B cell (primary cell): ENCODE results near the gene RNF207. TPM values are rescaled to one million over a fixed set of nuclear protein-coding genes. Genes with fewer than 3 reads are reported as not detected.

Experiments
- ATAC-seq: fragments of 200-7000 bp; cut with Tn5 transposase; one replicate; pipeline ENCODE4 v1.10.0; 2021; ENCODE audit warnings: low read depth, mild to moderate bottlenecking, moderate number of reproducible peaks, moderate library complexity
- CTCF ChIA-PET: fragments of 350-600 bp; sonication (Branson Sonifier 250); formaldehyde crosslinking; loops from one replicate; lab custom pipeline; 2021; ENCODE audit warnings: antibody characterized with exemption, inconsistent platforms; lab: Charles Lee
- POLR2A ChIA-PET: fragments of 350-600 bp; sonication (Branson Sonifier 250); formaldehyde crosslinking; loops from one replicate; lab custom pipeline; 2021; ENCODE audit warnings: antibody characterized with exemption; lab: Charles Lee
- DNase-seq: peaks from one replicate; pipeline ENCODE4 v3.0.0; 2013
- H2AFZ ChIP-seq: 2 replicates; pipeline ENCODE4 v1.6.1; 2012; ENCODE audit warnings: mild to moderate bottlenecking, low read depth, low read length; ENCODE audit not compliant: insufficient read depth, poor library complexity, severe bottlenecking
- H3K27ac ChIP-seq, 2 donors: 1 replicate in 1 of 2; 2 replicates in 1 of 2; pipeline ENCODE4 v1.5.1; 2012 to 2013; ENCODE audit warnings: low read length in 2 of 2, mild to moderate bottlenecking in 2 of 2, moderate library complexity in 1 of 2
- H3K27me3 ChIP-seq, 4 experiments: fragments of 200-600 bp in 1 of 4; sonication (generic) in 1 of 4; replicated peaks in 1 of 4; 1 replicate in 2 of 4; 2 replicates in 2 of 4; pipeline versions ENCODE4 v1.6.1 to v1.7.0; 2013 to 2016; ENCODE audit warnings: low read length in 3 of 4, mild to moderate bottlenecking in 2 of 4, mixed read lengths in 1 of 4, moderate library complexity in 1 of 4; ENCODE audit not compliant: insufficient read depth in 4 of 4, control insufficient read depth in 3 of 4; ENCODE audit errors: control extremely low read depth in 1 of 4
- H3K36me3 ChIP-seq, 2 experiments: replicated peaks in 1 of 2; 1 replicate in 1 of 2; 2 replicates in 1 of 2; pipeline versions ENCODE4 v1.6.1 to v1.7.1; 2013; ENCODE audit warnings: low read length in 1 of 2; ENCODE audit not compliant: insufficient read depth in 2 of 2, control insufficient read depth in 1 of 2; ENCODE audit errors: control extremely low read depth in 1 of 2, extremely low read depth in 1 of 2
- H3K4me1 ChIP-seq, 2 donors: fragments of 200-600 bp in 1 of 2; sonication (generic) in 1 of 2; 1 replicate in 1 of 2; 2 replicates in 1 of 2; pipeline versions ENCODE4 v1.5.1 to v1.6.1; 2013 to 2017; ENCODE audit warnings: low read length in 2 of 2; ENCODE audit not compliant: control insufficient read depth in 2 of 2, insufficient read depth in 2 of 2
- H3K4me2 ChIP-seq: replicated peaks from 2 replicates; pipeline ENCODE3; 2012; ENCODE audit warnings: mild to moderate bottlenecking, low read depth, low read length; ENCODE audit not compliant: poor library complexity, severe bottlenecking
- H3K4me3 ChIP-seq, 5 experiments: fragments of 200-600 bp in 1 of 5; sonication (generic) in 1 of 5; 1 replicate in 3 of 5; 2 replicates in 2 of 5; pipeline versions ENCODE4 v1.5.1 to v1.7.0; 2011 to 2016; ENCODE audit warnings: low read length in 4 of 5, mild to moderate bottlenecking in 4 of 5, low read depth in 2 of 5, control low read depth in 1 of 5, moderate library complexity in 1 of 5; ENCODE audit not compliant: insufficient read depth in 1 of 5; ENCODE audit errors: control extremely low read depth in 1 of 5, extremely low read depth in 1 of 5
- H3K79me2 ChIP-seq: fragments of 200-600 bp; sonication (generic); one replicate; pipeline ENCODE4 v1.6.0; 2016; ENCODE audit warnings: low read length; ENCODE audit not compliant: control insufficient read depth, insufficient read depth
- H3K9ac ChIP-seq: fragments of 200-600 bp; sonication (generic); 2 replicates; pipeline ENCODE4 v1.6.1; 2017; ENCODE audit warnings: mild to moderate bottlenecking, low read length, moderate library complexity
- H3K9me3 ChIP-seq, 3 donors: one replicate each; pipeline versions ENCODE4 v1.6.1 to v1.7.1; 2013; ENCODE audit warnings: low read length in 2 of 3; ENCODE audit not compliant: control insufficient read depth in 2 of 3, insufficient read depth in 1 of 3; ENCODE audit errors: control extremely low read depth in 1 of 3
- H4K20me1 ChIP-seq: 2 replicates; pipeline ENCODE4 v1.6.0; 2012; ENCODE audit warnings: mild to moderate bottlenecking, low read length; ENCODE audit not compliant: insufficient read depth, control insufficient read depth, poor library complexity, severe bottlenecking
- H3K27ac Mint-ChIP-seq: one replicate; pipeline ENCODE4 v1.8.0; 2021; ENCODE audit warnings: mixed read lengths
- H3K27me3 Mint-ChIP-seq: one replicate; pipeline ENCODE4 v1.8.0; 2021; ENCODE audit warnings: mixed read lengths
- H3K4me1 Mint-ChIP-seq: one replicate; pipeline ENCODE4 v1.8.0; 2021; ENCODE audit warnings: mixed read lengths
- H3K4me3 Mint-ChIP-seq: one replicate; pipeline ENCODE4 v1.8.0; 2021; ENCODE audit warnings: mixed read lengths
- H3K9me3 Mint-ChIP-seq: one replicate; pipeline ENCODE4 v1.8.0; 2022; ENCODE audit warnings: mixed read lengths; ENCODE audit not compliant: insufficient read depth
- CTCF ChIP-seq: fragments of 200-600 bp; IDR thresholded peaks from one replicate; pipeline ENCODE4 v1.8.0; 2022; ENCODE audit warnings: antibody characterized with exemption, mild to moderate bottlenecking
- EZH2 ChIP-seq: IDR thresholded peaks from 2 replicates; pipeline ENCODE4 v1.6.1; 2012; ENCODE audit warnings: borderline replicate concordance, low read depth, mild to moderate bottlenecking, moderate library complexity, low read length; ENCODE audit not compliant: insufficient read depth, poor library complexity, severe bottlenecking
- WGBS: methylation state at CpG from one replicate; pipeline ENCODE4 v1.1.5; 2013; ENCODE audit warnings: missing lambda C conversion rate; ENCODE audit not compliant: insufficient coverage; 5-methylcytosine and 5-hydroxymethylcytosine counted together
- intact Hi-C: fragments of 100-400 bp; cut with micrococcal nuclease; formaldehyde crosslinking; loops from one replicate; pipeline ENCODE4 v1.10.0; 2022
- polyA plus RNA-seq: library from polyadenylated mRNA; depleted of rRNA; stranded (reverse); fragments of >200 nt; gene quantifications from 2 replicates; pipeline ENCODE4 v1.2.3, GENCODE V29; 2012
- total RNA-seq, 2 donors: library from RNA; stranded (reverse); fragments of 120-200 nt in 1 of 2; gene quantifications; 1 replicate in 1 of 2; 2 replicates in 1 of 2; pipeline versions ENCODE4 v1.2.3 to v1.2.4, GENCODE V29; 2013 to 2022

Gene RNF207
- total and polyA plus RNA-seq, 2 donors (not counting 1 experiment from before 2014, with no cell fraction given), result 1.5 to 6.8 TPM

- H2AFZ ChIP-seq, result no peak overlapping the region
- Mint-ChIP-seq H3K9me3 (no peaks in the 10 kb centered on the region), H3K27me3 (peaks cover 27% of the 10 kb centered on the region), H3K27ac (no peak overlapping the region), H3K4me3 (no peak overlapping the region), H3K4me1 (peaks cover 6% of the 10 kb centered on the region)
- no peak overlapping the region for H3K27ac ChIP-seq
- H3K4me3 ChIP-seq, result no peak overlapping the region
- ATAC-seq (no peak), DNase-seq (no peak)
- TF ChIP-seq CTCF, result no peak
- no peak for TF ChIP-seq EZH2
- CTCF ChIA-PET, result no interaction called here
- POLR2A ChIA-PET, result no interaction called here
- no peak overlapping the region for H3K9ac ChIP-seq
- H4K20me1 ChIP-seq, result no peaks in the 10 kb centered on the region
- peaks cover 5 to 9% of the 10 kb centered on the region in 2 donors for H3K4me1 ChIP-seq
- no peak overlapping the region for H3K4me2 ChIP-seq
- 85% methylated on average over 6 of the region's 6 CpGs for WGBS
- no peaks in the 10 kb centered on the region for H3K79me2 ChIP-seq
- H3K9me3 ChIP-seq, result peaks cover 0 to 4% (median 0%) of the 10 kb centered on the region in 3 donors
- H3K36me3 ChIP-seq, result no peaks in the 10 kb centered on the region
- peaks cover 0 to 42% (median 12%) of the 10 kb centered on the region in 4 experiments for H3K27me3 ChIP-seq
- intact Hi-C loops, result no loop called here
These were observed 30.5 kb upstream of the RNF207 start for GRCh38 chr1:6175411-6175828.

GRCh38 chr1:6176779-6177178 is 29.1 kb upstream of the RNF207 start:
- no peak overlapping the region for H3K4me3 Mint-ChIP-seq
- no peak overlapping the region for H3K27ac Mint-ChIP-seq

More at GRCh38 chr1:6176779-6177178, 29.1 kb upstream of the RNF207 start:
- Histone ChIP-seq H3K27me3 (peaks cover 0 to 51% (median 17%) of the 10 kb centered on the region in 4 experiments), H3K79me2 (no peaks in the 10 kb centered on the region), H3K9ac (no peak overlapping the region), H2AFZ (no peak overlapping the region), H3K4me2 (no peak overlapping the region), H3K4me1 (peaks cover 18% of the 10 kb centered on the region in 2 donors), H3K36me3 (no peaks in the 10 kb centered on the region), H3K27ac (no peak overlapping the region), H3K4me3 (no peak overlapping the region), H3K9me3 (peaks cover 0 to 4% (median 0%) of the 10 kb centered on the region in 3 donors), H4K20me1 (no peaks in the 10 kb centered on the region)
- Mint-ChIP-seq H3K27me3 (peaks cover 35% of the 10 kb centered on the region), H3K4me1 (peaks cover 19% of the 10 kb centered on the region), H3K9me3 (no peaks in the 10 kb centered on the region)
- 60% methylated on average over 1 of the region's 5 CpGs for WGBS
- ATAC-seq (no peak), DNase-seq (no peak)
- CTCF ChIA-PET, result no interaction called here
- TF ChIP-seq EZH2, result no peak
- intact Hi-C loops, result no loop called here
- POLR2A ChIA-PET, result no interaction called here
